Superior temporal gyrus (tissue), 1 donor: ENCODE results near the gene TMPRSS6.

Source experiments
- DNase-seq: peaks from one replicate; pipeline ENCODE4 v3.0.0-alpha.2; 2016; ENCODE audit errors: extremely low spot score

Gene TMPRSS6

GRCh38 chr22:37109242-37109917 is at the start of gene TMPRSS6:
TMPRSS6 (minus strand) TSS chr22:37109713; CDS start chr22:37103417, 6,296 bp downstream.
- DNase-seq, result no peak

- no peak for DNase-seq
Measured at GRCh38 chr22:37158963-37159290, 49.4 kb upstream of the TMPRSS6 start.

GRCh38 chr22:37157516-37158285 is 48.2 kb upstream of the TMPRSS6 start:
- no peak for DNase-seq

- no peak for DNase-seq
Measured at GRCh38 chr22:37156686-37157435, 47.3 kb upstream of the TMPRSS6 start.

GRCh38 chr22:37155971-37156370 is 46.5 kb upstream of the TMPRSS6 start:
- DNase-seq, result no peak

GRCh38 chr22:37154925-37155712 is 45.6 kb upstream of the TMPRSS6 start:
- DNase-seq, result no peak

GRCh38 chr22:37153901-37154300 is 44.4 kb upstream of the TMPRSS6 start:
- no peak for DNase-seq

GRCh38 chr22:37151401-37151800 is 41.9 kb upstream of the TMPRSS6 start:
- no peak for DNase-seq

GRCh38 chr22:37150701-37151100 is 41.2 kb upstream of the TMPRSS6 start:
- no peak for DNase-seq

GRCh38 chr22:37148742-37149665 is 39.5 kb upstream of the TMPRSS6 start:
- DNase-seq, result no peak

GRCh38 chr22:37148031-37148651 is 38.6 kb upstream of the TMPRSS6 start:
- no peak for DNase-seq

GRCh38 chr22:37147186-37147990 is 37.9 kb upstream of the TMPRSS6 start:
- no peak for DNase-seq

- DNase-seq, result no peak
Measured at GRCh38 chr22:37146507-37147180, 37.1 kb upstream of the TMPRSS6 start.

GRCh38 chr22:37146051-37146385 is 36.5 kb upstream of the TMPRSS6 start:
- DNase-seq, result no peak

GRCh38 chr22:37145180-37146050 is 35.9 kb upstream of the TMPRSS6 start:
- no peak for DNase-seq

GRCh38 chr22:37144180-37144554 is 34.7 kb upstream of the TMPRSS6 start:
- no peak for DNase-seq

GRCh38 chr22:37141971-37142370 is 32.5 kb upstream of the TMPRSS6 start:
- DNase-seq, result no peak

GRCh38 chr22:37141476-37141875 is 32.0 kb upstream of the TMPRSS6 start:
- DNase-seq, result no peak
